HL-60 (cell line): ENCODE data around the gene TENM3.

Source experiments
- DNase-seq, 2 experiments: peaks; one replicate each; pipeline ENCODE4 v3.0.0-alpha.2; 2010 to 2020; ENCODE audit warnings: low read depth in 1 of 2, low spot score in 1 of 2
- H3K27ac ChIP-seq: fragments of 250-450 bp; sonication (Bioruptor Pico); replicated peaks from 2 replicates; pipeline ENCODE4 v1.5.1; 2020; ENCODE audit warnings: mild to moderate bottlenecking, moderate library complexity
- H3K27me3 ChIP-seq: fragments of 250-450 bp; sonication (Bioruptor Pico); 2 replicates; pipeline ENCODE4 v1.5.1; 2021; ENCODE audit warnings: mild to moderate bottlenecking, moderate library complexity; ENCODE audit not compliant: insufficient read depth, poor library complexity, severe bottlenecking
- H3K4me3 ChIP-seq: replicated peaks from 2 replicates; pipeline ENCODE4 v1.5.1; 2011; ENCODE audit warnings: mild to moderate bottlenecking, control low read depth, low read length; ENCODE audit not compliant: insufficient read depth
- CTCF ChIP-seq: IDR thresholded peaks from one replicate; pipeline ENCODE4 v1.5.1; 2011; ENCODE audit warnings: low read length, control low read depth, inconsistent platforms; ENCODE audit not compliant: insufficient read depth
- GABPA ChIP-seq: IDR thresholded peaks from 2 replicates; pipeline ENCODE4 v1.6.1; 2012; ENCODE audit warnings: low read depth
- POLR2AphosphoS5 ChIP-seq: IDR thresholded peaks from 2 replicates; pipeline ENCODE4 v1.6.1; 2012; ENCODE audit warnings: low read depth
- REST ChIP-seq: IDR thresholded peaks from 2 replicates; pipeline ENCODE4 v1.6.1; 2012; ENCODE audit warnings: low read depth; ENCODE audit not compliant: insufficient replicate concordance
- SPI1 ChIP-seq: IDR thresholded peaks from 2 replicates; pipeline ENCODE4 v1.6.1; 2012; ENCODE audit warnings: low read depth, mild to moderate bottlenecking, borderline replicate concordance

TENM3 gene

GRCh38 chr4:182242787-182243186, 415 bp upstream of the TENM3 start:
- H3K27ac ChIP-seq, result no peak overlapping the region
- TF ChIP-seq REST (no peak), POLR2AphosphoS5 (no peak), CTCF (no peak), GABPA (no peak), SPI1 (no peak)
- H3K4me3 ChIP-seq, result no peak overlapping the region
- no peak for DNase-seq
- H3K27me3 ChIP-seq, result no peaks in the 10 kb centered on the region

- Histone ChIP-seq H3K27me3 (no peaks in the 10 kb centered on the region), H3K27ac (no peak overlapping the region), H3K4me3 (no peak overlapping the region)
- TF ChIP-seq SPI1 (no peak), POLR2AphosphoS5 (no peak), CTCF (no peak), GABPA (no peak), REST (no peak)
- DNase-seq, result no peak
Measured at GRCh38 chr4:182245041-182245440, 1.8 kb downstream of the TENM3 start.

GRCh38 chr4:182245541-182246215, 2.5 kb downstream of the TENM3 start:
- no peak for TF ChIP-seq GABPA
- no peak for TF ChIP-seq POLR2AphosphoS5
- TF ChIP-seq REST, result no peak
- no peak overlapping the region for H3K4me3 ChIP-seq
- no peaks in the 10 kb centered on the region for H3K27me3 ChIP-seq
- H3K27ac ChIP-seq, result no peak overlapping the region
- DNase-seq, result no peak
